Stimulated activated memory B cell treated with anti-CD40 and anti-IgM and Interleukin-4, amounts not matched to agents 10 μg/mL and 1 μg/mL and 100 μg/mL, for 72 hours (primary cell): ENCODE measurements around the gene CHD5.

ENCODE experiments used
- ATAC-seq: fragments of 150-1000 bp; cut with Tn5 transposase; 2 replicates; pipeline ENCODE4 v1.10.0; 2021
- H3K27ac Mint-ChIP-seq: one replicate; pipeline ENCODE4 v1.8.0; 2022; ENCODE audit warnings: mild to moderate bottlenecking, mixed read lengths
- H3K27me3 Mint-ChIP-seq: one replicate; pipeline ENCODE4 v1.8.0; 2022; ENCODE audit warnings: mixed read lengths
- H3K36me3 Mint-ChIP-seq: one replicate; pipeline ENCODE4 v1.8.0; 2022; ENCODE audit warnings: mixed read lengths
- H3K4me1 Mint-ChIP-seq: one replicate; pipeline ENCODE4 v1.8.0; 2022; ENCODE audit warnings: mixed read lengths
- H3K4me3 Mint-ChIP-seq: one replicate; pipeline ENCODE4 v1.8.0; 2022; ENCODE audit warnings: mild to moderate bottlenecking, moderate library complexity, mixed read lengths
- H3K9me3 Mint-ChIP-seq: one replicate; pipeline ENCODE4 v1.8.0; 2022; ENCODE audit warnings: mixed read lengths

CHD5 gene

DNA sequence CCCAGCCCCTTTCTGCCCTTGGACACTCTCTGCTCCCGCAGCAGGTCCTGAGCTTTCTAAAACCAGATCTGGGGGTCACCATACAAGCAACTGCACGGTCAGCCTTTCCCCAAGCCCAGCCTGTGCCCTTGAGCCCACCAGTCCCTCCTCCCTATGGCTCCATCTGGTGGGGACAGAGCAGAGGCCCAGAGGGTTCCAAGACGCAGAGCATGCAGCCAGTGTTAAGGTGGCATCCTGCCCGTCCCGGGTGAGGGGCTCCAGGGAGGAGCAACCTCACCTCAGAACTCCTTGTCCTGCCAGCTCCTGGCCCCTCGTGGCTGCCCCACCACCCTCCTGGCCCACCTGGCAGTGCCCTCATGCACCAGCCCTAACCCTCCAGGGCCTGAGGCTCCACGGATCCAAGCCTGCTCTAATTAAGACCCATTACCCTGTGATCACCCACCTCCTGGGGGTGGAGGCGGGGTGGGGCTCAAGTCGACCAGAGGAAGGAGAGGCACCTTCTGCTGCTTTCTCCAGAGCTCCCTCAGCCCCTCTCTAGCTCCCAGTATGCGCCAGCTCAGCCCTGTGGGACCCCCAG, 8.5 kb downstream of the CHD5 start:
- H3K4me3 Mint-ChIP-seq, result no peak overlapping the region
- H3K4me1 Mint-ChIP-seq, result no peaks in the 10 kb centered on the region
- H3K36me3 Mint-ChIP-seq, result no peaks in the 10 kb centered on the region
- ATAC-seq, result no peak
- no peaks in the 10 kb centered on the region for H3K9me3 Mint-ChIP-seq
- H3K27me3 Mint-ChIP-seq, result peaks cover 43% of the 10 kb centered on the region
- no peak overlapping the region for H3K27ac Mint-ChIP-seq

DNA sequence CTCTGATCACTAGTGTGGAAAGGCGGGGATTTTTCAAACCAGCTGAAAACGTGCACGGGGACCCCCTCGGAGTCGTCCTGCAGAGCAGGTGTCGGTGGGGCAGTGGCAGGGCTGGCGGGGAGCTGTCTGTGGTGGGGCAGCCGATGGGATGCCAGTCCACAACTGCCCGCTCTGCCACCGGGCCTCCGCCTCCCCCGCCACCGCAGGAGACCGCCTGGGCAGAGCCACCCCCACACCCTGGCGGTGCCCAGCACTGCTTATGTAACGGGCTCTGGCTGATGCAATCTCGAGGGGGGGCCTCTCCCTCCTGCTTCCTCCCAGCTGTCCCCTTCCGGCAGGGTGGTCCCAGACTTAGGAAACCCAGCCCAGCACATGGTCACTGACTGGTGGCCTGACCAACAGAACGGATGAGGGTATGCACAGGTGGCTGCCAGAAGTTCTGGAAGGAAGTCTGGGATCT, 9.3 kb downstream of the CHD5 start:
- no peak overlapping the region for H3K27ac Mint-ChIP-seq
- H3K4me3 Mint-ChIP-seq, result no peak overlapping the region
- ATAC-seq, result no peak
- no peaks in the 10 kb centered on the region for H3K36me3 Mint-ChIP-seq
- no peaks in the 10 kb centered on the region for H3K4me1 Mint-ChIP-seq
- peaks cover 49% of the 10 kb centered on the region for H3K27me3 Mint-ChIP-seq
- no peaks in the 10 kb centered on the region for H3K9me3 Mint-ChIP-seq

DNA sequence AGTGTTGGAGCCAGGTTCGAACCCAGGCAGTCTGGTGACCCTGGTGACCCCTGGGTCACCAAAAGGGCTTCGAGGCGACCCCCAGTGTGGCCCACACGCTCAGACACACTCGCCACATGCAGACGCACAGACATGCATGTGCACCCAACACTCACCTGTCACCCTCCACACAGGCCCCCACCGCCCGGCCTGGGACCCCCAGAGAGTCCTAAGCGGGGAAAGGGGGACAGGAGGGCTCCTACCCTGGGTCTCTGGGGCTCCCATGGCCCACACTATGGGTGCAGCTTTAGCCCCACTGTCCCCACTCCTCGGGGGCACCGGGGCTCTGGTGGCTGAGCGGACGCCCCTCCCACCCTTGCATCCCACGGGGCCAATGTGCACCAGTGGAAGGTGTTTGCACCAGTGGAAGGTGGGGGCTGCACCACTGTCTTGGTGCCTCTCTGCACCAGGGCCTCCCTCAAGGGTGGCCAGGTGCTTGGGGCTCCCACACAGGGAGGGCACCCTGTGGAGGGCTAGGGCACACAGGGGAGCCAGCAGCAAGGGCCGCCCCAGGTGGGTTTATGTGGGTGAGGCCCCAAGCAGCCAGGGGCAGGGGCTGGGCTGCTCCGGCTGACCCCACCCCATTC, 9.9 kb downstream of the CHD5 start:
- Mint-ChIP-seq H3K4me1 (no peaks in the 10 kb centered on the region), H3K36me3 (no peaks in the 10 kb centered on the region), H3K4me3 (no peak overlapping the region), H3K27ac (no peak overlapping the region), H3K27me3 (peaks cover 54% of the 10 kb centered on the region), H3K9me3 (no peaks in the 10 kb centered on the region)
- no peak for ATAC-seq

DNA sequence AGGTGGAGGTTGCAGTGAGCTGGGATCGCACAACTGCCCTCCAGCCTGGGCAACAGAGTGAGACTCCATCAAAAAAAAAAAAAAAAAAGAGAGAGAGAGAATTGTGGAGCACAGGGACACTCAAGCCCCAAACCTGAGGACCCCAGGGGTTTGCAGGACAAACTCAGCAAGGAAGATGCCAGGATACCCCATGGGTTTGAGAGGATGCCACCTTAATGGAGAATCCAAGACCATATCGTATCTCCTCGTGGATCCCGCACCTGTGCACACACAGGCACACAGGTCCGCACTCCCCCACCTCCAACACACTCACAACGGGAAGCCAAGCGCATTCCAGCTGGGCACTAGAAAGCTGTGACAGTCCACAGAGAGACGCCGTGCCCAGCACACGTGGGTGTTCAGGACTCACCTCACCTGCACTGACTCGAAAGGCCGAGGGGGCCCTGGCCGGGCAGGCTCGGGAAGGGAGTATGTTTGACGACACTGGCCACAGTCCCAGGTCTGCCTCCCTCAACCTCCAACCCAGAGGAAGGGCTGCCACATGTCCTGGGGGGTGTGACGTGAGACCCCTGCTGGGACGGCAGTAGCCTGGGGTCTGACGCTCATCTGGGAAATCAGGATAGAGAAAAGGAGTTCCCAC, 11.1 kb downstream of the CHD5 start:
- no peak overlapping the region for H3K27ac Mint-ChIP-seq
- no peaks in the 10 kb centered on the region for H3K36me3 Mint-ChIP-seq
- H3K9me3 Mint-ChIP-seq, result no peaks in the 10 kb centered on the region
- no peak for ATAC-seq
- peaks cover 66% of the 10 kb centered on the region for H3K27me3 Mint-ChIP-seq
- no peaks in the 10 kb centered on the region for H3K4me1 Mint-ChIP-seq
- H3K4me3 Mint-ChIP-seq, result no peak overlapping the region

DNA sequence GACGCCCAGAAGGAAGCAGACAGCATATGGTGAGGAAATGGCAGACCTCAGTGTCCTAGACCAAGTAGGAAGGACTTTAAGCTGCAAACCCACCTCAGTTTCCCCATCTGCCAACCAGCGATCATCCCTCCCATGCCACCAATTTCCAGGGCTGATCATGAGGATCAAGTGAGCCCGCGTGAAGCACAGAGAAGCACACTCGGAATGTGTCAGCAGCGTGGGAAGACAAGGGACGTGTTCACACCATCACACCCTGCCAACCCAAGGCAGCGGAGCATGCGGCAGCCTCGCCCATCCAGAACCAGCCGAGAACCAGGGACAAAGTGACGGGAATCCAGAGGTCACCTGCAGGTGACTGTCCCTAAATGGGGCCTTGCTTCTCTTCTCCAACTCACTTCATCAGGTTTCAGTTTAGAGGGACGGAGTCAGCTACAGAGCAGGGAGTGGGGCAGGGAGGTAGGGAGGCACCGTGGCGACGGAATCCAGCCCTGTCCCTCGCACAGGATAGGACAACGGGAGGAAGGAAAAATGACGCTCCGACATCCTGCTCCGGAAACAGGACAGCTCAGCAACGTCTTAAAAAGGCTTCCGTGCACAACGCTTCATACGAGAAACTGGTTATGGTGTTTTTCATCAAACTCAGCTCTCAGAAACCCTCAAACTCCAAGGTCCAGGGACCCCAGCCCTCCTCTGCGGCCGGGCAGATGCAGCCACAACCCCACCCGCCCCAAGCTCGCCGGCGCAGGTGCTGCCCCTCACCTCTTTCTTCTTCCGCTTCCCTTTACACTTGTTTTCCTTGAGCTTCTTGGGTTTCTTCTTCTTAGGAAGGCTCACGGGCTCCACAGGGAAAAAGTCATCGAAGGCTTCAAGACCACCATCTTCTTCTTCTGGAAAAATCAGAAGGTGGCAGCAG, 12.5 kb downstream of the CHD5 start:
- Mint-ChIP-seq H3K36me3 (no peaks in the 10 kb centered on the region), H3K4me3 (no peak overlapping the region)

DNA sequence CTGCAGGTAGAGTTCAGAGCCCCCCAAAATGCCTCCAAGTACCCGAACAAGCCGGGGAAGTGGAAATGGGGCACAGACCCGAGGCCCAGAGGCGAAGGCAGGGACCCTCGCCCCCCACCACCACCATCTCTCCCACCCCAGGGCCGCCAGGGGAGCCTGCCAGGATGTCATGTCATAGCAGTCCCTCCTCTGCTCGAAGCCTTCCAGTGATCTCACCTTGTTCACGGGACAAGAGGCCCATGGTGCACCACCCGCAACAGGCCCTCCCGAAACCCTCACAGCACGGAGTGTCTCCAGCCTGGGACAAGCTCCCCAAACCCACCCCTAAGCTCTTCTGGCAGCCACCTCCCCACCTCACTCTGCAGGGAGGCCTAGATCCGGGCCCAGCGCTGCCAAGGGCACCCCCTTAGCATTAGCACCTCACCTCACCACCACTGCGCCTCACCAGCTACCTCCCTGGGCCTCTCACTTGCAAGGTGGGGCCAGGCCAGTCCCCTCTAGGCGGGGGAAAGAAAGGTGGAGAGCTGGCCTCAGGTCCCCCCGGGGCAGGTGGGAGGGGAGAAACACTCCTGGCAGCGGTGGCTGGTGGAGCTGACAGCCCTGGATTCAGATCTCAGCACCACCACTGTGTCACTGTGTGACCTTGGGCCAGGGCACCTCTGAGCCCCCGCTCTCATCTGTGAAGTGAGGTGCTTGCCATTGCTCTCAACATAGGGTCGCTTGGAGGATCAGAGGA, 13.3 kb downstream of the CHD5 start:
- no peaks in the 10 kb centered on the region for H3K9me3 Mint-ChIP-seq
- no peak overlapping the region for H3K27ac Mint-ChIP-seq
- H3K4me3 Mint-ChIP-seq, result no peak overlapping the region
- no peak for ATAC-seq
- no peaks in the 10 kb centered on the region for H3K36me3 Mint-ChIP-seq
- peaks cover 70% of the 10 kb centered on the region for H3K27me3 Mint-ChIP-seq
- no peaks in the 10 kb centered on the region for H3K4me1 Mint-ChIP-seq

More for the DNA sequence above, 12.5 kb downstream of the CHD5 start:
- ATAC-seq, result no peak
- Mint-ChIP-seq H3K27ac (no peak overlapping the region), H3K27me3 (peaks cover 67% of the 10 kb centered on the region), H3K9me3 (no peaks in the 10 kb centered on the region), H3K4me1 (no peaks in the 10 kb centered on the region)

DNA sequence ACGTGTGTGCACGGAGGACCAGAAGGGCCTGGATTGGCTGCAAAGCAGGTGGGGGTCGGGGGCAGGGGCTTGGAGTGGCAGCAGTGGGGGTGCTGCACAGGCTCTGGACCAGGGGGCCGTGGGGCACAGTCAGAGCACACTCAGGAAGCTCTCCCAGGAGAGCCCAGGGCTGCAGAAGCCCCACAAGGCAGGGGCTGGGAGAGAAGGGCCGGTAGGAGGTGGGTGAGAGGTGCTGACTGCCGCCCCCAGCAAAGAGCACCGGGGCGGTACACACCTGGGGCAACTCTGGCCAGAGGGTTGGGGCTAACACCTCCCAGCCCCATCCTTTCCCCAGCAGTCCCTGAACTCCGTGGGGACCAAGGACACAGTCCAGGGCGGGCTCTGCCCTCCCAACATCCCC, 13.9 kb downstream of the CHD5 start:
- no peaks in the 10 kb centered on the region for H3K36me3 Mint-ChIP-seq
- H3K4me3 Mint-ChIP-seq, result no peak overlapping the region
- no peak overlapping the region for H3K27ac Mint-ChIP-seq
- no peaks in the 10 kb centered on the region for H3K9me3 Mint-ChIP-seq
- no peaks in the 10 kb centered on the region for H3K4me1 Mint-ChIP-seq
- ATAC-seq, result no peak
- peaks cover 70% of the 10 kb centered on the region for H3K27me3 Mint-ChIP-seq

DNA sequence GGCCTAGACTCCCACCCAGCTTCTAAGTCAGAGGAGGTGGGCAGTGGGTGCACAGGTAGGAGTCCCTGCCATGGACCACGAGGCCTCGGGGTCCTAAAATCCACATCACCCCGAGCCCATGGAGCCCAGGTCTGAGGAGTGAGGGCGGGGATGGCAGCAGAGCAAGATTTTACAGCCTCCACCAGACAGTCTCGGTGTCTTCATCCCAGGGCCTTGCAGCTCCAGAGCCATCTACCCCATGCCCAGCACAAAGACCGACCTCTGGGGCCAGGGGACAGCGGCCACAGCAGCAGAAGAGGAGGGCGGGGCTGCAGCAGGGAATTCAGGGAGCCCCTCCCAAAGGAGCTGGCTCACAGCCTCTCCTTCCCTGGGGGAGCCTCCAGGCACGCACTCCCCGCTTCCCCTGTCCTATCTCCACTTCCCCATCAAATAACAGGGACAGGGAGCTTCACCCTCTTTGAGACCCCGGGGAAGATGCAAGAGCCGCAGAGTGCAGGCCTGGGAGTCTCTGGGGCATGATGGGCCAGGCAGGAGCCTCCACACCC, 14.6 kb downstream of the CHD5 start:
- H3K27me3 Mint-ChIP-seq, result peaks cover 76% of the 10 kb centered on the region
- H3K4me3 Mint-ChIP-seq, result no peak overlapping the region
- no peaks in the 10 kb centered on the region for H3K9me3 Mint-ChIP-seq
- H3K4me1 Mint-ChIP-seq, result no peaks in the 10 kb centered on the region
- H3K36me3 Mint-ChIP-seq, result no peaks in the 10 kb centered on the region
- no peak overlapping the region for H3K27ac Mint-ChIP-seq
- no peak for ATAC-seq

DNA sequence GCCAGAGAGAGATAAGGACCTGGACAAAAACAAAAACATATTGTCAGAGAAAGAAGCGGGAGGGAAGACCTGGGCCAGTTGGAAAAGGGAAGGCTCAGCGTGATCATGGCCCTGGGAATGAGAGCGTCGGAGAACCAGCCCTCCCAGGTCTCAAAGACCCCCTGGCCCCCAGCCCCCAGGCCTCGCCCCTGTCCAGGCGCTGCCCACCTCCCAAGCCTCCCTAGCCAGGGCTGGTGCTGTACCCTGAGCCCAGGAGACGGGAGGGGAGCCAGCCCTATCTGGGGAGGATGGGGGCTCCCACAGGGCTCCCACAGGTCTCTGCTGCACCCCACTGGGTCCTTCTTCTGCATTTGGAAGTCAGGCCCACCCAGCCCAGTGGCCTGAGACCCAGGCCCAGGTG, 15.1 kb downstream of the CHD5 start:
- no peaks in the 10 kb centered on the region for H3K9me3 Mint-ChIP-seq
- H3K27me3 Mint-ChIP-seq, result peaks cover 79% of the 10 kb centered on the region
- no peak overlapping the region for H3K4me3 Mint-ChIP-seq
- H3K27ac Mint-ChIP-seq, result no peak overlapping the region
- no peaks in the 10 kb centered on the region for H3K36me3 Mint-ChIP-seq
- H3K4me1 Mint-ChIP-seq, result no peaks in the 10 kb centered on the region
- ATAC-seq, result no peak

DNA sequence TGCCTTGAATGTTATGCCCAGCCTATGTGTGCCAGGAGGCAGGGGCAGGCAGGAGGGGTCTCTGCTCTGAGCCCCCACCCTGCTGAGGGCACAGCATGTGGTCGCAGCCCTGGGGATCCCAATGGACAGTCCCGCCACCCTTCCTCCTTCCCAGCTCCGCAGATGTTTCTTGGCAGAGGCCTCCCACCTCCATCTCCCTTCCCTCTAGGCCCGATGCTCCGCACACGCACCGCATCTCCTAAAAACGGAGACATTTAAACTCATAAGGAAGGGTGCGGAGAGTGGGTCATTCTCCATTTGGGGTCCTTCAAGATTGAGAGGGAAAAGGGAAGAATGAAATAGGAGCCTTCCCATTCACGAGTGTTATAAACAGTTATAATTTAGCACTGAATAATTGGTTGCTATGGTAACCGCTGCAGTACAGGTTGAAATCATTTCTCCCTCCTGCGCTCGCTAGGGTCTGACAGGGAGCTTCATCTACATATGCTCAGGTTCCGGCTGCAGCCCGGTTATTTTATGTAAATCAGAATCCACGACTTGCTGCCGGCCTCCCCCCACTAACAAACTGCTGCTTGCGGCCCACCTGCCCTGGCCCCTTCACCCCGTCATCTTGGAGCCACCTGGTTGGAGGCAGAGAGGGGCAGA, 16.0 kb downstream of the CHD5 start:
- H3K4me1 Mint-ChIP-seq, result no peaks in the 10 kb centered on the region
- no peaks in the 10 kb centered on the region for H3K36me3 Mint-ChIP-seq
- ATAC-seq, result no peak
- H3K4me3 Mint-ChIP-seq, result no peak overlapping the region
- H3K27me3 Mint-ChIP-seq, result peaks cover 82% of the 10 kb centered on the region
- no peak overlapping the region for H3K27ac Mint-ChIP-seq
- no peaks in the 10 kb centered on the region for H3K9me3 Mint-ChIP-seq

DNA sequence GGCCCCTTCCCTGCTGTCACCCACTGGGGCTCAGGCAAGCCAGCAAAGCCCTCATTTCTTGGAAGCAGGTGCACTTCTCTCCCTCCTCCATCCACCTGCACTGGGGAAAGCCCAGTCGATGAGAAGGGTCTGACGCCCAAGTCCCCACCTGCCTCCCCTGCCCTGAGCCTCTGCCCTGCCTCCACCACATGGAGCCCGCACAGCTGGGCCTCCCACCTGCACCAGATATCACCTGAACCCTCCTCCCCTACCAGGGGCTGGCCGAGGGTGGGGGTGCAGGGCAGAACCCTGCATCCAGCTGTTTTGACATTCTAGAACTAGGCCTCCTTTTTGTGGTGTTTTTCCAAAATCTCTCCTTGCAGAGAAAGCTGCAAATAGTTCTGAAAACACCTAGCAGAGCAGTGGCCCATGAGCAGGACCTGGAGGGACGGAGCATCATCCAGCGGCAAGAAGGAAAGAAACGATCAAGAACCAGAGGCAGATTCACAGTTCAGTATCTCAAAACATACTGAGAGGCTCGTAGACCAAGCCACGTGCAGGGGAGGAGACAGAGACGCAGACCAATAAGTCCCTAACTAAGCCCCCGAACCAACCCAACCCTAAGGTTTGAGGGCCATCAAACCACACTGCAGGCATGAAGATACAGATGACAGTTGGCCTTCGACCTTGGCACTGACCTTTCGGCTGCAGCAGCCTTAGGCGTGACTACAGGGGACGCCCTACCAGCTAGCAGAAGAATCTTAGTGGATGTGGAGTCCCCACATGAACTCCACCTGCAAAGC, 16.7 kb downstream of the CHD5 start:
- no peak overlapping the region for H3K4me3 Mint-ChIP-seq
- no peak for ATAC-seq
- no peaks in the 10 kb centered on the region for H3K4me1 Mint-ChIP-seq
- H3K36me3 Mint-ChIP-seq, result no peaks in the 10 kb centered on the region
- peaks cover 82% of the 10 kb centered on the region for H3K27me3 Mint-ChIP-seq
- H3K27ac Mint-ChIP-seq, result no peak overlapping the region
- no peaks in the 10 kb centered on the region for H3K9me3 Mint-ChIP-seq

DNA sequence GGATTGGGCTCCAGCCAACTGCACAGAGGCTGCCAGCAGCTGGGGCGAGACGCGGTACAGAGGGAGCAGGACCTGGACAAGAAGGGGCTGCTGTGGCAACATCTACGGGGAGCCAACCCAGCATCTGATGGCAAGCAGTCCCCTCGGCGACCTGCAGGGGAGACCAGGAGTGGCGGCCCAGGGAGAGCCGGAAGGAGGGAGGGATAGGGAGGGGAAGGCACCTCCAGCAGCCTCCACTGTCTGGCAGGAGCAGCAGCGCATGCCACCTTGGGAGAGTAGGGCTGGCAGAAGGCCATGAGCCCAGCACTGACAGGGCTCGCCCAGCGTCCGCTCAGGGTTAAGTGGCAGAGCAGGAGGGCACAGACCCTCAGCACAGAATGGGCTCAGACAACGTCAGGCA, 17.3 kb downstream of the CHD5 start:
- no peaks in the 10 kb centered on the region for H3K9me3 Mint-ChIP-seq
- H3K27me3 Mint-ChIP-seq, result peaks cover 82% of the 10 kb centered on the region
- ATAC-seq, result no peak
- no peak overlapping the region for H3K4me3 Mint-ChIP-seq
- H3K27ac Mint-ChIP-seq, result no peak overlapping the region
- no peaks in the 10 kb centered on the region for H3K36me3 Mint-ChIP-seq
- no peaks in the 10 kb centered on the region for H3K4me1 Mint-ChIP-seq

DNA sequence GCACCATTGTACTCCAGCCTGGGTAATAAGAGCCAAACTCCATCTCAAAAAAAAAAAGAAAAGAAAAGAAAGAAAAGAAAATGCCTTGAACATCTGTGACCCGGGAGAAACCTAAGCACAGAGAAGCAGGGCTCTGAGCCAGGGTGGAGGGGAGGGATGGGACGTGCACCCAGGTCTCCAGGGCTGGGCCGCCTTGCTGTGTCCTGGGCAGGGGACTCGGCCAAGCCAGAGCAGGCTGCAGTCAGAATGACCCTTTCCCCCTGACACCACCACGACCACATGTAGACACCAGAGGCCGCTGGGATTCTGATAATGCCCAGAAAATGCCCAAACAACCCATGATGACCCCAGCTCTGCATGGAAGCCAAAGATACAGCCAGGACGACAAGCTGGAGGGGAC, 17.8 kb downstream of the CHD5 start:
- Mint-ChIP-seq H3K36me3 (no peaks in the 10 kb centered on the region), H3K4me3 (no peak overlapping the region), H3K27me3 (peaks cover 82% of the 10 kb centered on the region), H3K9me3 (no peaks in the 10 kb centered on the region), H3K4me1 (no peaks in the 10 kb centered on the region), H3K27ac (no peak overlapping the region)
- no peak for ATAC-seq

DNA sequence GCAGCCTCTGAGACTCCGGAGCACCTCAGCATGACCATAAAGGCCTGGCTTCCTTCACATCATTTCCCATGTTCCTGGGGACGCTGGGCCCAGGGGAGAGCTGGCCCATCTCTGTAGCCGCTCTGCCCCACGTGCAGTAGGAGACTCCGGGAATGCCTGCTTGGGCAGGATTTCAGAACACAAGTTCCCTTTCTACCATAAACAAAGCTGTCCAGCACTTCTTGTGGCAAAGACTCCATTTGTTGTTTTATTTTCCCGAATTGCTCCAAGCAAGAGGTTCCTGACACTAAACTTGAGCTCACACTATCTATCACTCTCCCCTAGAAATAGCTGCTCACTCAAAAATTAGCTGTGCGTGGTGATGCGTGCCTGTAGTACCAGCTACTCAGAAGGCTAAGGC, 21.9 kb downstream of the CHD5 start:
- H3K4me1 Mint-ChIP-seq, result no peaks in the 10 kb centered on the region
- peaks cover 57% of the 10 kb centered on the region for H3K27me3 Mint-ChIP-seq
- no peaks in the 10 kb centered on the region for H3K36me3 Mint-ChIP-seq
- ATAC-seq, result no peak
- H3K4me3 Mint-ChIP-seq, result no peak overlapping the region
- H3K9me3 Mint-ChIP-seq, result no peaks in the 10 kb centered on the region
- H3K27ac Mint-ChIP-seq, result no peak overlapping the region
